ENCODE results near the gene ALLC. TPM values are rescaled to one million over a fixed set of nuclear protein-coding genes. Genes with fewer than 3 reads are reported as not detected.

Gene ALLC
- total RNA-seq, 4 donors from 2014 or later, result not detected

DNA sequence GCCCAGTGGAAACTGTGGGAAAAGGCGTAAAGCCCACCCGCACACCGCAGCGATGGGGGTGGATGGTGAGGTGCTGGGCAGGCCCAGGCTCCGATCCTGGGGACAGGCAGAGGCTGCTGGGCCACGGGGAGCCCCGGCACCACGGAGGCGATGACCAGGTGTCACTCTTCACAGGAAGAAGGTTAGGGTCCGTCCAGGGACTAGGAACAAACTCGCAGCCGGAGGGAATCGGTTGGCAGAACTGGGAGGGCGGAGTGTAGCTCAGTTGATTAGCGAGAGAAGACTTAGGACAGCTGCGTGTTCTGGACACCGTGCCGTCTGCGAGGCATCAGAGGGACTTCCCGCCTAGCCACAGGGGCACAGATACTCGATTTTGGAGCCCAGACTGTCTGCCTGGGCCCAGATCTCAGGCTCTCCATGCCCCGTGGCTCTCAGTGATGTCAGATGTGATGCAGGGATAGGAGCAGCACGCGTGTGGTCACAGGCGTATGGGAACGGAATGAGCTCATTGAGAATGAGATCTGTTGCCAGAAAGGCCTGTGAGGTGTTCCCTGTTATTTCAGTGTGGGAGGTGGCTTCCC is 16.1 kb upstream of the ALLC start:
- Histone ChIP-seq H3K27me3 (no peaks in the 10 kb centered on the region), H3K4me3 (no peak overlapping the region), H3K4me1 (no peaks in the 10 kb centered on the region), H3K27ac (no peak overlapping the region), H3K9me3 (no peaks in the 10 kb centered on the region), H3K36me3 (no peaks in the 10 kb centered on the region)
- peak in 2 of 3 donors; percentile 34 to 43 for DNase-seq
- TF ChIP-seq, protein P1, sequence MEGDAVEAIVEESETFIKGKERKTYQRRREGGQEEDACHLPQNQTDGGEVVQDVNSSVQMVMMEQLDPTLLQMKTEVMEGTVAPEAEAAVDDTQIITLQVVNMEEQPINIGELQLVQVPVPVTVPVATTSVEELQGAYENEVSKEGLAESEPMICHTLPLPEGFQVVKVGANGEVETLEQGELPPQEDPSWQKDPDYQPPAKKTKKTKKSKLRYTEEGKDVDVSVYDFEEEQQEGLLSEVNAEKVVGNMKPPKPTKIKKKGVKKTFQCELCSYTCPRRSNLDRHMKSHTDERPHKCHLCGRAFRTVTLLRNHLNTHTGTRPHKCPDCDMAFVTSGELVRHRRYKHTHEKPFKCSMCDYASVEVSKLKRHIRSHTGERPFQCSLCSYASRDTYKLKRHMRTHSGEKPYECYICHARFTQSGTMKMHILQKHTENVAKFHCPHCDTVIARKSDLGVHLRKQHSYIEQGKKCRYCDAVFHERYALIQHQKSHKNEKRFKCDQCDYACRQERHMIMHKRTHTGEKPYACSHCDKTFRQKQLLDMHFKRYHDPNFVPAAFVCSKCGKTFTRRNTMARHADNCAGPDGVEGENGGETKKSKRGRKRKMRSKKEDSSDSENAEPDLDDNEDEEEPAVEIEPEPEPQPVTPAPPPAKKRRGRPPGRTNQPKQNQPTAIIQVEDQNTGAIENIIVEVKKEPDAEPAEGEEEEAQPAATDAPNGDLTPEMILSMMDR (IDR thresholded peaks at IDR 0.05), result no peak
- TF ChIP-seq POLR2A (IDR thresholded peaks at IDR 0.05), result no peak

DNA sequence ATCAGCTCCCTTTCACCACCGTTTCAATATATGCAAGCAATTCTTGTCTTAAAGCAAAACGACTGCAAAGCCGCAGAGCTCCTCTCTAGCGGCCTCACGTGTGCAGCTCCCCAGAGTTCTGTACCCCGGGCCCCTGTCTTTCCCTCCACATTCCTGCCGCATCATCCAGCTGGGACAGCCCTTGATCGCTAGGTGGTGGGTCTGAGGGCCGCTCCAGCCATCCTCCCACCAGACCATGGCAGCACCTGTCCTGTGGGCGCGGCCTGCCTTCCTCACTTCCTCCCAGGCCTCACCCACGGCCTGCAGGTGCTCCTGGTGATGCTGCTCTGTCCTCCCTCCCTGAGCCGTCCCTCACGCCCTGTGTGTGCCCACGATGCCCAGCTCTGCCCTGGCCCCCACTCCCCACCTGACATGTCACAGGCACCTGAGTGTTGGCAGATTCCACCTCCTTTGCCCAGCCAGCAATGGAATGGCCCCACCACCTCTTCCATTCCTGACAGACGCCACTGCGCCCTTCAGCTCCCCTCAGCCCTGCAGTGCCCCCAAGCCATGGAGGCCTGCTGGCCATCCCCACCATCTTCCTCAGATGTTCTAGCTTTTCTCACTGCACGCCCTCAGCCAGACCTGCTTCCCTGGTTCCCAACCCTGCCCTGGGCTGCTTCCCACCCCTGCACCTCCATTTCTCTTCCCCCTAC is 15.3 kb upstream of the ALLC start:
- no peaks in the 10 kb centered on the region for H3K4me1 ChIP-seq
- TF ChIP-seq, protein P1 (IDR thresholded peaks at IDR 0.05), result no peak
- no peak for TF ChIP-seq POLR2A (IDR thresholded peaks at IDR 0.05)
- H3K27me3 ChIP-seq, result no peaks in the 10 kb centered on the region

DNA sequence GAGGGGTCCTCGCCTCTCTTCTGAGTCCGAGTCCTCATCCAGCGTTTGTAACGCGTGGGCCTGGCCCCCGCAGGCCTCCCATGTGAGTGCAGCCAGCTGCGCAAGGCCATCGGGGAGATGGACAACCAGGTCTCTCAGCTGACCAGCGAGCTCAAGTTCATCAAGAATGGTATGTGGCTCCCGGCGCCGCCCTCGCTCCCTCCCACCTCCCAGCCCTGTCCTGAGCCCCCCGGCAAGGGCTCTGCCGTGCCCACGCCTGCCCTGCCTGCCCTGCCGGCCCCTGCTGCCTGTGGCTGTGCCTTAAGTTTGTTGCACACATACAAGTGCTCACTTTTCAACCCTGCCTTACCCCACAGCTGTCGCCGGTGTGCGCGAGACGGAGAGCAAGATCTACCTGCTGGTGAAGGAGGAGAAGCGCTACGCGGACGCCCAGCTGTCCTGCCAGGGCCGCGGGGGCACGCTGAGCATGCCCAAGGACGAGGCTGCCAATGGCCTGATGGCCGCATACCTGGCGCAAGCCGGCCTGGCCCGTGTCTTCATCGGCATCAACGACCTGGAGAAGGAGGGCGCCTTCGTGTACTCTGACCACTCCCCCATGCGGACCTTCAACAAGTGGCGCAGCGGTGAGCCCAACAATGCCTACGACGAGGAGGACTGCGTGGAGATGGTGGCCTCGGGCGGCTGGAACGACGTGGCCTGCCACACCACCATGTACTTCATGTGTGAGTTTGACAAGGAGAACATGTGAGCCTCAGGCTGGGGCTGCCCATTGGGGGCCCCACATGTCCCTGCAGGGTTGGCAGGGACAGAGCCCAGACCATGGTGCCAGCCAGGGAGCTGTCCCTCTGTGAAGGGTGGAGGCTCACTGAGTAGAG is 14.4 kb upstream of the ALLC start:
- Histone ChIP-seq H3K4me3 (no peak overlapping the region), H3K27me3 (no peaks in the 10 kb centered on the region), H3K9me3 (no peaks in the 10 kb centered on the region), H3K36me3 (no peaks in the 10 kb centered on the region), H3K27ac (no peak overlapping the region), H3K4me1 (no peaks in the 10 kb centered on the region)
- no peak for TF ChIP-seq POLR2A (IDR thresholded peaks at IDR 0.05)
- TF ChIP-seq, protein P1 (IDR thresholded peaks at IDR 0.05), result no peak
- peak in 2 of 3 donors; percentile 36 to 43 for DNase-seq

More for the DNA sequence above, 15.3 kb upstream of the ALLC start:
- Histone ChIP-seq H3K27ac (no peak overlapping the region), H3K36me3 (no peaks in the 10 kb centered on the region), H3K9me3 (no peaks in the 10 kb centered on the region), H3K4me3 (no peak overlapping the region)
- peak in 2 of 3 donors; percentile 22 to 34 for DNase-seq

DNA sequence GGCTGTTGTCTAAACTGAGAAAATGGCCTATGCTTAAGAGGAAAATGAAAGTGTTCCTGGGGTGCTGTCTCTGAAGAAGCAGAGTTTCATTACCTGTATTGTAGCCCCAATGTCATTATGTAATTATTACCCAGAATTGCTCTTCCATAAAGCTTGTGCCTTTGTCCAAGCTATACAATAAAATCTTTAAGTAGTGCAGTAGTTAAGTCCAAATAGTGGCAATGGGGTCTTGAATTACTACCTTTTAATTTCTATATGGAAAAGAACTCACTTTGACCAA is 13.8 kb upstream of the ALLC start:
- no peak overlapping the region for H3K4me3 ChIP-seq
- TF ChIP-seq, protein P1 (IDR thresholded peaks at IDR 0.05), result no peak
- no peak for TF ChIP-seq POLR2A (IDR thresholded peaks at IDR 0.05)
- DNase-seq, result no peak
- H3K27ac ChIP-seq, result no peak overlapping the region
- H3K9me3 ChIP-seq, result no peaks in the 10 kb centered on the region
- no peaks in the 10 kb centered on the region for H3K27me3 ChIP-seq
- no peaks in the 10 kb centered on the region for H3K4me1 ChIP-seq
- no peaks in the 10 kb centered on the region for H3K36me3 ChIP-seq

DNA sequence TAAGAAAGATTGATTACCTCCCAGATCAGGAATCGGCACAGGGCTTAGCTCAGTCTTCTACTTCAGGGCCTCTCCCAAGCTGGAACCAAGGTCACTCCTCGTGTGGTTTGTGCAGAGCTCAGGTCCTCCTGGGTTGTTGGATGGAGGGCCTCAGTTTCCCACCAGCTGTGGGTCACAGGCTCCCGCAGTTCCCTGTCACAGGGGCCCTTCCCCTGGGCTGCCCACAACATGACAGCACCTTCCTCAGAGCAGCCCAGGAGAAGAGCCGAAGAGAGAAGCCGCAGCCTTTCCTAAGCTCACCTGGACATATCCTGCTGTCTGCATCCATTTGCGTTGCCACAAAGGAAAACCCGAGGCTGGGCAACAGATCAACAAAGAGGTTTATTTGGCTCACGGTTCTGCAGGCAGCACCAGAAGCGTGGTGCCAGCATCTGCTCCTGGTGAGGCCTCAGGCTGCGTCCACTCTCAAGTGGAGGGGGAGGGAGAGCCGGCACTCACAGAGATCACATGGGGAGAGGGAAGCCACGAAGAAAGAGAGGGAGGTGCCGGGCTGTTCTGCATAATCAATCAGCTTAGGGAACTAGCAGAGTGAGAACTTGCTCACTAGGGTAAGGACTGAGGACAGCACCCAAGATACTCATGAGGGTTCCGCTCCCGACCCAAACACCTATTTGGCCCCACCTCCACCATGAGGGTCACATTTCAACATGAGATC is 13.0 kb upstream of the ALLC start:
- peak in 1 of 3 donors; percentile 24 for DNase-seq
- Histone ChIP-seq H3K27ac (no peak overlapping the region), H3K9me3 (no peaks in the 10 kb centered on the region), H3K4me3 (no peak overlapping the region), H3K4me1 (no peaks in the 10 kb centered on the region), H3K27me3 (no peaks in the 10 kb centered on the region), H3K36me3 (no peaks in the 10 kb centered on the region)
- TF ChIP-seq, protein P1 (IDR thresholded peaks at IDR 0.05), result no peak
- no peak for TF ChIP-seq POLR2A (IDR thresholded peaks at IDR 0.05)
